ENCODE results near the gene BCO2. TPM values are rescaled to one million over a fixed set of nuclear protein-coding genes. Genes with fewer than 3 reads are reported as not detected.

Gene BCO2
- polyA plus RNA-seq, 1 experiment, result 0.56 TPM

DNA sequence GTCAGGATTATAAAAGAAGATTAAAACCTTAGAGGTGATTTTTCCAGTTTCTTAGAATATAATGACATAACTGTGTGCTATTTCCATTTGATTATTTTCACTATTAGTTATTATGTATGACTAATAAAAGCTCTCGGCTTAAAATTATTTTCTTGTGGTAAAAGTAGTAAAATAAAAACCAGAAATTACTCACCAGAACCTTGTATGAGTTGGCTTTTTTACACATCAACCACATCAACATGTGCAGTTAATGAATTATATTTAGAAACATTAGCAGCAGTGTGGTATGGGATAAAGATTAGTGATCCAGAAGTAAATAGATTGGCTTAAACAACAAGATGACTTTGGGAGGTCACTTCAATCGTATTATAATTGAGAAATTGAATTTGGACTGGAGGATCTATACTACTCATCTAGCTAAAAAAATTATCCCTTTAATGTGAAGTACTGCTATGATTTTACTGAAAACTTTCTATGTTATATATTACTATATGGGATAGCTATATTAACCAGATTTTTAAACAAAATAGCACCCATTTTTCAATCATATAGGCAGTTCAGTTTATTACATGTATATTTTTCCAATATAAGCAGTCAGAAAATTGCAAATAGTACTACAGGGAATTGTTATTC lies 2.8 kb upstream of the BCO2 start:
- TF ChIP-seq, protein P1, sequence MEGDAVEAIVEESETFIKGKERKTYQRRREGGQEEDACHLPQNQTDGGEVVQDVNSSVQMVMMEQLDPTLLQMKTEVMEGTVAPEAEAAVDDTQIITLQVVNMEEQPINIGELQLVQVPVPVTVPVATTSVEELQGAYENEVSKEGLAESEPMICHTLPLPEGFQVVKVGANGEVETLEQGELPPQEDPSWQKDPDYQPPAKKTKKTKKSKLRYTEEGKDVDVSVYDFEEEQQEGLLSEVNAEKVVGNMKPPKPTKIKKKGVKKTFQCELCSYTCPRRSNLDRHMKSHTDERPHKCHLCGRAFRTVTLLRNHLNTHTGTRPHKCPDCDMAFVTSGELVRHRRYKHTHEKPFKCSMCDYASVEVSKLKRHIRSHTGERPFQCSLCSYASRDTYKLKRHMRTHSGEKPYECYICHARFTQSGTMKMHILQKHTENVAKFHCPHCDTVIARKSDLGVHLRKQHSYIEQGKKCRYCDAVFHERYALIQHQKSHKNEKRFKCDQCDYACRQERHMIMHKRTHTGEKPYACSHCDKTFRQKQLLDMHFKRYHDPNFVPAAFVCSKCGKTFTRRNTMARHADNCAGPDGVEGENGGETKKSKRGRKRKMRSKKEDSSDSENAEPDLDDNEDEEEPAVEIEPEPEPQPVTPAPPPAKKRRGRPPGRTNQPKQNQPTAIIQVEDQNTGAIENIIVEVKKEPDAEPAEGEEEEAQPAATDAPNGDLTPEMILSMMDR (IDR thresholded peaks at IDR 0.05; ENCODE audit: insufficient read depth, low read depth, low read length), result no peak
- Histone ChIP-seq H3K4me3 (ENCODE audit: low read depth, low read length) (no peak overlapping the region), H3K27me3 (ENCODE audit: control insufficient read depth, insufficient read depth, low read length) (no peaks in the 10 kb centered on the region), H3K36me3 (ENCODE audit: control insufficient read depth, insufficient read depth, low read length) (no peaks in the 10 kb centered on the region)
- CTCF ChIA-PET, result interaction anchor here (0.9 to 1.3 kb wide), 3 partner anchors 19 to 60 kb away, joined by 3 to 4 read pairs (median 4); no protein-coding TSS in a partner anchor
- POLR2A ChIA-PET, result interaction anchor here (0.6 kb wide), 1 partner anchor 23 kb away, joined by 9 read pairs; no protein-coding TSS in a partner anchor
- peak; percentile 62 for DNase-seq (ENCODE audit: low read depth)

DNA sequence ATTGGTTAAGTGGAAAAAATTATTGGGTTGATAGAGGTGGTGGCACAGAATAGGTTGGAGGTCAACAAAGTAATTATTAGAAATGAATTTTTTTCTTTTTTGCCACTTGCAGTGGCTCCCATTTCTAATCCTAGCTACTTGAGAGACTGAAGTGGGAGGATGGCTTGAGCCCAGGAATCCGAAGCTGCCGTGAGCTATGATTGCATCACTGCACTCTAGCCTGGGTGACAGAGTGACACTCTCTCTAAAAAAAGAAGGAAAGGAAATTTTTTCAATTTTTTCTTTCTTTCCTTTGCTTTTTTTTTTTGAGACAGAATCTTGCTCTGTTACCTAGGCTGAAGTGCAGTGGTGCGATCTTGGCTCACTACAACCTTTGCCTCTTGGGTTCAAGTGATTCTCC lies 2.2 kb upstream of the BCO2 start:
- ChIA-PET CTCF (interaction anchor here (0.6 to 1.4 kb wide), 5 partner anchors 20 to 60 kb away, joined by 3 to 4 read pairs (median 4); no protein-coding TSS in a partner anchor), POLR2A (interaction anchor here (0.6 kb wide), 1 partner anchor 23 kb away, joined by 9 read pairs; no protein-coding TSS in a partner anchor)
- Histone ChIP-seq H3K4me3 (ENCODE audit: low read depth, low read length) (no peak overlapping the region), H3K36me3 (ENCODE audit: control insufficient read depth, insufficient read depth, low read length) (no peaks in the 10 kb centered on the region), H3K27me3 (ENCODE audit: control insufficient read depth, insufficient read depth, low read length) (no peaks in the 10 kb centered on the region)
- TF ChIP-seq, protein P1 (IDR thresholded peaks at IDR 0.05; ENCODE audit: insufficient read depth, low read depth, low read length), result no peak
- no peak for DNase-seq (ENCODE audit: low read depth)

DNA sequence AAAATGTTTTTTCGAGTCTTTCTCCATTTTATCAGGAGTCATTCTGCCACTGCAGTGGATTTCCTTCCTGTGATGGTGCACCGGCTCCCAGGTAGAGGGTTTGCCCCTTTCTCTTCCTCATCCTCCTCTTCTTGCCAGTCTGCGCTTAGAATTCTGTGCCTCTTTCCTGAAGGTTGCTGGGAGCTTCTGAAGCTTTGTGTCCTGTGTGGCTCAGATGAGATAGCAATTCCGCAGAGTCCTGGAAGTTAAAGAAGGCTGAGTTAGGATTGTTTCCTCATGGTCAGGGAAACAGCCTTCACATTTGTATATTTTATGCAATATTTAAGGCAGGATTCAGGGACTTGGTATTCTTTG lies 264 bp downstream of the BCO2 start:
- CTCF ChIA-PET, result interaction anchor here (0.7 to 3.9 kb wide), 16 partner anchors 10 to 107 kb away, joined by 3 to 40 read pairs (median 4); no protein-coding TSS in a partner anchor
- DNase-seq (ENCODE audit: low read depth), result no peak
- Histone ChIP-seq H3K27me3 (ENCODE audit: control insufficient read depth, insufficient read depth, low read length) (no peaks in the 10 kb centered on the region), H3K4me3 (ENCODE audit: low read depth, low read length) (peak overlapping the region; percentile 14; the same call in 1 of the 2 replicates), H3K36me3 (ENCODE audit: control insufficient read depth, insufficient read depth, low read length) (no peaks in the 10 kb centered on the region)
- POLR2A ChIA-PET, result interaction anchor here (0.6 kb wide), 1 partner anchor 18 kb away, joined by 3 read pairs; no protein-coding TSS in a partner anchor
- TF ChIP-seq, protein P1 (IDR thresholded peaks at IDR 0.05; ENCODE audit: insufficient read depth, low read depth, low read length), result no peak

DNA sequence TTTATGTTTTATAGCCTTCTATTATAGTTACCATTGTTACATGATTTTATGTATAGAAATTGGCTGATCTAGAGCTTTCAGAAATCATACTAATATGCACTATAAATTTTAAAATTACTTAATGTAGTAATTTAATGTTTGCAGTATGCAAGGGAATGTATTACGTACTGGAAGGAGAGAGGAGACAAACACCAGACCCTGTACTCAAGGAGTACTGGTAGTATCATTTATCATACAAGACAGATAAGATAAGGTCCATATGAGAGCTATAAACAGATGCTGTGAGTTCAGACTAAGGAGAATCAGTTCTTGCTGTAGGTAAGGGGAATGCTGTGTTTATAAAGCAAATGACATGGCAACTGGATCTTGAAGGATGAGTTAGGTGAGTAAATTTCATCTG lies 765 bp downstream of the BCO2 start:
- Histone ChIP-seq H3K4me3 (ENCODE audit: low read depth, low read length) (no peak overlapping the region), H3K27me3 (ENCODE audit: control insufficient read depth, insufficient read depth, low read length) (no peaks in the 10 kb centered on the region), H3K36me3 (ENCODE audit: control insufficient read depth, insufficient read depth, low read length) (no peaks in the 10 kb centered on the region)
- no peak for DNase-seq (ENCODE audit: low read depth)
- ChIA-PET CTCF (interaction anchor here (0.7 to 3.9 kb wide), 10 partner anchors 11 to 106 kb away, joined by 3 to 40 read pairs (median 4); no protein-coding TSS in a partner anchor), POLR2A (no interaction called here)
- TF ChIP-seq, protein P1 (IDR thresholded peaks at IDR 0.05; ENCODE audit: insufficient read depth, low read depth, low read length), result no peak

DNA sequence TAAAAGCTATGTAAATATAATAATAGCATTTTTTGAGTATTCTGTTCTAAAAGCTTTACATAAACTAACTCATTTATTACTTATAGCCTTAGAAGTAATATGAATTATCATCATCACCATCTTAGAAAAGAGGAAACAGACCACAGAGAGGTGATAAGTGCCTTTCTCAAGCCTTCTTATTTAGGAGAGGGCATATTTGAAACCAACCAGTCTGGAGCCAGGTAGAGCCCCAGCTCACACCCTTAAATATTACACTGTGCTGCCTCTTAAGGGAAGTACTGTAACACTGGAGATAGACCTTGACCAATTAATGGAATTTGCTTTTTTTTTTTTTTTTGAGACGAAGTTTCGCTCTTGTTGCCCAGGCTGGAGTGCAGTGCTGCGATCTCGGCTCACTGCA lies 2.3 kb downstream of the BCO2 start:
- DNase-seq (ENCODE audit: low read depth), result no peak
- CTCF ChIA-PET, result interaction anchor here (1.3 to 3.9 kb wide), 2 partner anchors 42 to 64 kb away, joined by 3 to 40 read pairs; no protein-coding TSS in a partner anchor
- H3K27me3 ChIP-seq (ENCODE audit: control insufficient read depth, insufficient read depth, low read length), result no peaks in the 10 kb centered on the region
- POLR2A ChIA-PET, result no interaction called here
- TF ChIP-seq, protein P1 (IDR thresholded peaks at IDR 0.05; ENCODE audit: insufficient read depth, low read depth, low read length), result no peak
- no peak overlapping the region for H3K4me3 ChIP-seq (ENCODE audit: low read depth, low read length)
- H3K36me3 ChIP-seq (ENCODE audit: control insufficient read depth, insufficient read depth, low read length), result no peaks in the 10 kb centered on the region
